Stimulated activated naive CD8-positive, alpha-beta T cell treated with anti-CD3 and anti-CD28 coated beads, Interleukin-15, amount 100 ng/mL, for 72 hours (primary cell): ENCODE data around the gene HSD3B7.
"Not testable (repeated sequence)": the region's sequence is repeated elsewhere in the genome, so short reads cannot be mapped to it uniquely, and the experiment has no call there.

Experiments
- ATAC-seq: fragments of 150-1000 bp; cut with Tn5 transposase; 2 replicates; pipeline ENCODE4 v1.10.0; 2021; ENCODE audit warnings: mild to moderate bottlenecking, moderate library complexity
- DNase-seq, 2 donors: peaks; one replicate each; pipeline ENCODE4 v3.0.0; 2021 to 2022
- H3K27ac Mint-ChIP-seq, 2 donors: one replicate each; pipeline ENCODE4 v1.8.0; 2022; ENCODE audit warnings: mild to moderate bottlenecking in 2 of 2, mixed read lengths in 2 of 2, moderate library complexity in 2 of 2
- H3K27me3 Mint-ChIP-seq: one replicate; pipeline ENCODE4 v1.8.0; 2022; ENCODE audit warnings: mixed read lengths
- H3K4me1 Mint-ChIP-seq: one replicate; pipeline ENCODE4 v1.8.0; 2022; ENCODE audit warnings: mild to moderate bottlenecking, mixed read lengths
- H3K4me3 Mint-ChIP-seq, 2 donors: one replicate each; pipeline ENCODE4 v1.8.0; 2022; ENCODE audit warnings: mild to moderate bottlenecking in 2 of 2, mixed read lengths in 2 of 2, moderate library complexity in 1 of 2
- H3K9me3 Mint-ChIP-seq, 2 donors: one replicate each; pipeline ENCODE4 v1.8.0; 2022; ENCODE audit warnings: mixed read lengths in 2 of 2

The HSD3B7 gene

GRCh38 chr16:30984669-30985400 lies at the start of gene HSD3B7:
HSD3B7 (plus strand) TSS chr16:30985207; CDS start chr16:30985659, 452 bp downstream.
- Mint-ChIP-seq H3K4me1 (peaks cover 24% of the 10 kb centered on the region), H3K27ac (no peak within 1 kb of the TSS), H3K4me3 (peak within 1 kb of the TSS in 1 of 2 donors; percentile 48), H3K9me3 (no peaks in the 10 kb centered on the region), H3K27me3 (no peaks in the 10 kb centered on the region)
- peak; percentile 78 for DNase-seq
- ATAC-seq: peak; percentile 76

- H3K27me3 Mint-ChIP-seq: no peaks in the 10 kb centered on the region
- H3K4me1 Mint-ChIP-seq: peaks cover 40% of the 10 kb centered on the region
- ATAC-seq (no peak), DNase-seq (no peak)
- H3K9me3 Mint-ChIP-seq: no peaks in the 10 kb centered on the region
- H3K4me3 Mint-ChIP-seq: no peak overlapping the region
- peak overlapping the region in 1 of 2 donors; percentile 70 for H3K27ac Mint-ChIP-seq
These were observed 47.3 kb upstream of the HSD3B7 start for GRCh38 chr16:30937692-30938091.

- H3K27ac Mint-ChIP-seq: peak overlapping the region in 1 of 2 donors; percentile 55
- not testable (repeated sequence) for ATAC-seq, H3K9me3 Mint-ChIP-seq, DNase-seq, H3K4me3 Mint-ChIP-seq, H3K27me3 Mint-ChIP-seq
- peaks cover 41% of the 10 kb centered on the region for H3K4me1 Mint-ChIP-seq
These were observed 45.4 kb upstream of the HSD3B7 start for GRCh38 chr16:30939571-30939970.

GRCh38 chr16:30941600-30942425 lies 43.2 kb upstream of the HSD3B7 start:
- ATAC-seq (peak; percentile 94), DNase-seq (peak; percentile 65 to 73)
- Mint-ChIP-seq H3K4me1 (peaks cover 32% of the 10 kb centered on the region), H3K4me3 (peak overlapping the region in 1 of 2 donors; percentile 74), H3K9me3 (no peaks in the 10 kb centered on the region), H3K27me3 (no peaks in the 10 kb centered on the region), H3K27ac (peak overlapping the region in 1 of 2 donors; percentile 74)

GRCh38 chr16:30942426-30942806 lies 42.6 kb upstream of the HSD3B7 start:
- peaks cover 27% of the 10 kb centered on the region for H3K4me1 Mint-ChIP-seq
- DNase-seq (no peak), ATAC-seq (peak; percentile 21)
- no peak overlapping the region for H3K27ac Mint-ChIP-seq
- no peaks in the 10 kb centered on the region for H3K9me3 Mint-ChIP-seq
- H3K4me3 Mint-ChIP-seq: peak overlapping the region; percentile 22 to 41
- H3K27me3 Mint-ChIP-seq: no peaks in the 10 kb centered on the region

GRCh38 chr16:30944352-30944751 lies 40.7 kb upstream of the HSD3B7 start:
- Mint-ChIP-seq H3K9me3 (no peaks in the 10 kb centered on the region), H3K27ac (peak overlapping the region; percentile 35 to 66), H3K4me1 (peaks cover 20% of the 10 kb centered on the region), H3K27me3 (no peaks in the 10 kb centered on the region), H3K4me3 (no peak overlapping the region)
- no peak for DNase-seq
- ATAC-seq: no peak

- no peak for DNase-seq
- Mint-ChIP-seq H3K9me3 (no peaks in the 10 kb centered on the region), H3K4me3 (no peak overlapping the region), H3K4me1 (peaks cover 27% of the 10 kb centered on the region), H3K27me3 (no peaks in the 10 kb centered on the region), H3K27ac (no peak overlapping the region)
- ATAC-seq: no peak
These were observed 38.1 kb upstream of the HSD3B7 start for GRCh38 chr16:30946671-30947540.

- Mint-ChIP-seq H3K27me3 (no peaks in the 10 kb centered on the region), H3K27ac (no peak overlapping the region), H3K4me1 (peaks cover 21% of the 10 kb centered on the region), H3K9me3 (no peaks in the 10 kb centered on the region), H3K4me3 (no peak overlapping the region)
- no peak for ATAC-seq
- no peak for DNase-seq
These were observed 37.5 kb upstream of the HSD3B7 start for GRCh38 chr16:30947541-30947858.

- Mint-ChIP-seq H3K9me3 (no peaks in the 10 kb centered on the region), H3K27me3 (no peaks in the 10 kb centered on the region), H3K4me3 (peak overlapping the region; percentile 89 to 95), H3K27ac (no peak overlapping the region), H3K4me1 (peaks cover 16% of the 10 kb centered on the region)
- ATAC-seq (peak; percentile 2), DNase-seq (no peak)
These were observed 36.9 kb upstream of the HSD3B7 start for GRCh38 chr16:30947859-30948666.

GRCh38 chr16:30948667-30949649 lies 36.0 kb upstream of the HSD3B7 start, which contains the start of gene ORAI3:
ORAI3 (plus strand) TSS chr16:30949068; CDS start chr16:30949290, 222 bp downstream.
- H3K4me3 Mint-ChIP-seq: peak within 1 kb of the TSS; percentile 89 to 95
- peaks cover 24% of the 10 kb centered on the region for H3K4me1 Mint-ChIP-seq
- DNase-seq (peak; percentile 33 to 44), ATAC-seq (peak; percentile 54)
- H3K27me3 Mint-ChIP-seq: no peaks in the 10 kb centered on the region
- H3K27ac Mint-ChIP-seq: peak within 1 kb of the TSS; percentile 84 to 90
- no peaks in the 10 kb centered on the region for H3K9me3 Mint-ChIP-seq

GRCh38 chr16:30949650-30950515 lies 35.1 kb upstream of the HSD3B7 start:
- DNase-seq (peak; percentile 24 to 69), ATAC-seq (peak; percentile 78)
- Mint-ChIP-seq H3K4me3 (peak overlapping the region; percentile 89 to 95), H3K9me3 (no peaks in the 10 kb centered on the region), H3K27me3 (no peaks in the 10 kb centered on the region), H3K4me1 (peaks cover 25% of the 10 kb centered on the region), H3K27ac (peak overlapping the region; percentile 84 to 90)

- Mint-ChIP-seq H3K27me3 (no peaks in the 10 kb centered on the region), H3K27ac (no peak overlapping the region), H3K4me3 (peak overlapping the region; percentile 89 to 95), H3K9me3 (no peaks in the 10 kb centered on the region), H3K4me1 (peaks cover 25% of the 10 kb centered on the region)
- ATAC-seq: no peak
- DNase-seq: no peak
These were observed 34.4 kb upstream of the HSD3B7 start for GRCh38 chr16:30950516-30951065.

GRCh38 chr16:30951193-30951592 lies 33.8 kb upstream of the HSD3B7 start:
- ATAC-seq: no peak
- no peak overlapping the region for H3K4me3 Mint-ChIP-seq
- no peak overlapping the region for H3K27ac Mint-ChIP-seq
- H3K27me3 Mint-ChIP-seq: no peaks in the 10 kb centered on the region
- DNase-seq: no peak
- H3K4me1 Mint-ChIP-seq: peaks cover 29% of the 10 kb centered on the region
- no peaks in the 10 kb centered on the region for H3K9me3 Mint-ChIP-seq
